ENCODE data around the gene MACROD2. TPM values are rescaled to one million over a fixed set of nuclear protein-coding genes. Genes with fewer than 3 reads are reported as not detected.

MACROD2 gene
- total RNA-seq, 4 donors from 2014 or later, result 4.6 to 33.0 (median 8.3) TPM

DNA sequence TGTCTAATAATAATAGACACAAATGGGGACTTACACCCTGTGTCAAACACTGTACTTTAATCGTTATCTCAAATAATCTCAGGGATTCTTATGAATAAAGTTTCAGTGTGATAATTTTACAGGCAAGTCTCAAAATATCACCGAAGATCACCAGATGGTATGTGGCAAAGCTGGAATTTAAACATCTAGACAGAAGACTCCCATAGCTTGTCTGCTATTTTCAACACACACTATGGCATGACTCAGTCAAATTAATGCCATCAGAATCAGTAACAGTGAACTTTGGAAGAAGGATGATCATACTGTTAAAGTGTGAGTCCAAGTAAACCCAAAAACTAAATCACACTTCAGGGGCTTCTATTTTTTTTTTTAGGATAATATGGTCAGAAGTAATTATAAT lies 1209.7 kb downstream of the MACROD2 start:
- WGBS, 2 donors (ENCODE audit: low coverage in 1 of 2), result 89 to 92% methylated on average over 2 of the region's 2 CpGs
- Histone ChIP-seq H3K9me3 (peaks cover 0 to 4% of the 10 kb centered on the region in 2 donors), H3K27ac (no peak overlapping the region), H3K4me1 (no peaks in the 10 kb centered on the region), H3K27me3 (no peaks in the 10 kb centered on the region), H3K4me3 (no peak overlapping the region), H3K36me3 (no peaks in the 10 kb centered on the region)
- intact Hi-C loops (cut with DNase I; ENCODE audit: low total_unique reads), result no loop called here
- no peak for TF ChIP-seq POLR2A (IDR thresholded peaks at IDR 0.05)
- DNase-seq, result no peak
- in situ Hi-C loops (cut with MboI; ENCODE audit: low pct_ligation_motif_present in 1 of 4, low pct_unique_long_range_greater_than_20kb in 1 of 4, low sequenced_read_pairs in 3 of 4), result no loop called here

DNA sequence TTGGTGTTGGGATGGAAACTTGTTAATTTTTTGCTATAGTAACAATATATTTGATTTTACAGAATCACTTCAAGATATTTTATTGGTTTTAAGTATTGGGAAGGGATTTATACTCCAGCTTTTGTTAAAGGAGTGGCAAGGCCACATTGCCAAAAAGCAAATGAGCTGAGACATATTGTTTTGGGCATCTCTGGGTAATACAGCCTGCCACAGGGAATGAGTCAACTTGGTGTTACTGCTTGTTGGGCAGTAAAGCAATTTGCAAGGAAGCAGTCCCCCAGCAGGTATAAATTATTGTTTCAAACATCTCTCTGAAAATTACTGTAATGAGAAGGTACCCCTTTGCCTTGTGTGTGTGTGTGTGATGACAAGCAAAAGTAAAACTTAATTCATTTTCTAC lies 1210.4 kb downstream of the MACROD2 start:
- Histone ChIP-seq H3K4me3 (no peak overlapping the region), H3K4me1 (no peaks in the 10 kb centered on the region), H3K36me3 (no peaks in the 10 kb centered on the region), H3K27ac (no peak overlapping the region), H3K27me3 (no peaks in the 10 kb centered on the region), H3K9me3 (peaks cover 0 to 4% of the 10 kb centered on the region in 2 donors)
- TF ChIP-seq POLR2AphosphoS5 (IDR thresholded peaks at IDR 0.05) (no peak), POLR2A (IDR thresholded peaks at IDR 0.05) (no peak), EP300 (IDR thresholded peaks at IDR 0.05; ENCODE audit: low read depth) (no peak)
- TF ChIP-seq, protein P1, sequence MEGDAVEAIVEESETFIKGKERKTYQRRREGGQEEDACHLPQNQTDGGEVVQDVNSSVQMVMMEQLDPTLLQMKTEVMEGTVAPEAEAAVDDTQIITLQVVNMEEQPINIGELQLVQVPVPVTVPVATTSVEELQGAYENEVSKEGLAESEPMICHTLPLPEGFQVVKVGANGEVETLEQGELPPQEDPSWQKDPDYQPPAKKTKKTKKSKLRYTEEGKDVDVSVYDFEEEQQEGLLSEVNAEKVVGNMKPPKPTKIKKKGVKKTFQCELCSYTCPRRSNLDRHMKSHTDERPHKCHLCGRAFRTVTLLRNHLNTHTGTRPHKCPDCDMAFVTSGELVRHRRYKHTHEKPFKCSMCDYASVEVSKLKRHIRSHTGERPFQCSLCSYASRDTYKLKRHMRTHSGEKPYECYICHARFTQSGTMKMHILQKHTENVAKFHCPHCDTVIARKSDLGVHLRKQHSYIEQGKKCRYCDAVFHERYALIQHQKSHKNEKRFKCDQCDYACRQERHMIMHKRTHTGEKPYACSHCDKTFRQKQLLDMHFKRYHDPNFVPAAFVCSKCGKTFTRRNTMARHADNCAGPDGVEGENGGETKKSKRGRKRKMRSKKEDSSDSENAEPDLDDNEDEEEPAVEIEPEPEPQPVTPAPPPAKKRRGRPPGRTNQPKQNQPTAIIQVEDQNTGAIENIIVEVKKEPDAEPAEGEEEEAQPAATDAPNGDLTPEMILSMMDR (IDR thresholded peaks at IDR 0.05), result no peak
- no peak for DNase-seq
- in situ Hi-C loops (cut with MboI; ENCODE audit: low pct_ligation_motif_present in 1 of 4, low pct_unique_long_range_greater_than_20kb in 1 of 4, low sequenced_read_pairs in 3 of 4) (no loop called here), intact Hi-C loops (cut with DNase I; ENCODE audit: low total_unique reads) (no loop called here)

GRCh38 chr20:15209537-15209936 lies 1214.2 kb downstream of the MACROD2 start:
- peaks cover 0 to 4% of the 10 kb centered on the region in 2 donors for H3K9me3 ChIP-seq
- WGBS, 2 donors (ENCODE audit: low coverage in 1 of 2), result 81% methylated on average over 1 of the region's 1 CpG; no CpG with 5 or more reads in 1 of the 2 donors
- intact Hi-C loops (cut with DNase I; ENCODE audit: low total_unique reads) (no loop called here), in situ Hi-C loops (cut with MboI; ENCODE audit: low pct_ligation_motif_present in 1 of 4, low pct_unique_long_range_greater_than_20kb in 1 of 4, low sequenced_read_pairs in 3 of 4) (no loop called here)
- no peak for DNase-seq
- H3K27ac ChIP-seq, result no peak overlapping the region
- no peaks in the 10 kb centered on the region for H3K36me3 ChIP-seq
- TF ChIP-seq EP300 (IDR thresholded peaks at IDR 0.05; ENCODE audit: low read depth) (no peak), POLR2AphosphoS5 (IDR thresholded peaks at IDR 0.05) (no peak), POLR2A (IDR thresholded peaks at IDR 0.05) (no peak)
- TF ChIP-seq, protein P1 (IDR thresholded peaks at IDR 0.05), result no peak
- H3K27me3 ChIP-seq, result no peaks in the 10 kb centered on the region
- H3K4me3 ChIP-seq, result no peak overlapping the region
- H3K4me1 ChIP-seq, result no peaks in the 10 kb centered on the region

DNA sequence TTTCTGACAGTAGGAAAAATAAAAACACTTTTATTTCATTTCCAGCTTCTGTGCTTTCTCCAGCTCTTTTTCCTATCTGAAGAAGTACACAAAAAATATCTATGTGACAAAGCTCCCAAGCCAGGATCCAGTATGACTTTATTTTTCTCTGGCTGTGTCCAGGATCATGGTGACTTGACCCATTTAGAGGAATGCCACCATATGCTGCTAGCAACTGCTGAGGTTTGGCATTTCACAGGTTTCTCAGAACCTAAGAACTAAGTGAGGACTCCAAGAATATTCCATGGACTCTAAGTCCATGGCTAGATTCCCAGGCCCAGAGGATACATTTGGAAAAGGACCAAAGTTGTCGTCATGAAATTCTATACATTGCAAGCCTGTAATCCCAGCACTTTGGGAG lies 1218.7 kb downstream of the MACROD2 start:
- H3K36me3 ChIP-seq, result no peaks in the 10 kb centered on the region
- H3K4me3 ChIP-seq, result no peak overlapping the region
- no peaks in the 10 kb centered on the region for H3K4me1 ChIP-seq
- TF ChIP-seq POLR2AphosphoS5 (IDR thresholded peaks at IDR 0.05), result no peak
- no peak for TF ChIP-seq POLR2A (IDR thresholded peaks at IDR 0.05)
- H3K27ac ChIP-seq, result no peak overlapping the region
- no peaks in the 10 kb centered on the region for H3K9me3 ChIP-seq
- H3K27me3 ChIP-seq, result no peaks in the 10 kb centered on the region
- intact Hi-C loops (cut with DNase I; ENCODE audit: low total_unique reads), result no loop called here
- in situ Hi-C loops (cut with MboI; ENCODE audit: low pct_ligation_motif_present in 1 of 4, low pct_unique_long_range_greater_than_20kb in 1 of 4, low sequenced_read_pairs in 3 of 4), result no loop called here
- no peak for DNase-seq
- 77 to 78% methylated on average over 1 of the region's 1 CpG for WGBS, 2 donors (ENCODE audit: low coverage in 1 of 2)

- TF ChIP-seq POLR2AphosphoS5 (IDR thresholded peaks at IDR 0.05) (no peak), EP300 (IDR thresholded peaks at IDR 0.05; ENCODE audit: low read depth) (no peak), POLR2A (IDR thresholded peaks at IDR 0.05) (no peak)
- TF ChIP-seq, protein P1 (IDR thresholded peaks at IDR 0.05), result no peak
- H3K27me3 ChIP-seq, result no peaks in the 10 kb centered on the region
- no peak for DNase-seq
- no peak overlapping the region for H3K27ac ChIP-seq
- H3K9me3 ChIP-seq, result no peaks in the 10 kb centered on the region
- no peaks in the 10 kb centered on the region for H3K36me3 ChIP-seq
- no peak overlapping the region for H3K4me3 ChIP-seq
- intact Hi-C loops (cut with DNase I; ENCODE audit: low total_unique reads), result no loop called here
- H3K4me1 ChIP-seq, result no peaks in the 10 kb centered on the region
- WGBS, 2 donors (ENCODE audit: low coverage in 1 of 2), result 73 to 84% methylated on average over 6 of the region's 6 CpGs
- in situ Hi-C loops (cut with MboI; ENCODE audit: low pct_ligation_motif_present in 1 of 4, low pct_unique_long_range_greater_than_20kb in 1 of 4, low sequenced_read_pairs in 3 of 4), result no loop called here
These were observed 1224.8 kb downstream of the MACROD2 start for GRCh38 chr20:15220009-15220656.
